DMS153 treated with DMSO at 0.1 percent for 48 hours (cell line): ENCODE results near the gene TTLL10.

ENCODE experiments used
- DNase-seq: peaks from one replicate; lab custom pipeline; 2025; ENCODE audit not compliant: unreplicated experiment; lab: John Stamatoyannopoulos, UW

Gene TTLL10

DNA sequence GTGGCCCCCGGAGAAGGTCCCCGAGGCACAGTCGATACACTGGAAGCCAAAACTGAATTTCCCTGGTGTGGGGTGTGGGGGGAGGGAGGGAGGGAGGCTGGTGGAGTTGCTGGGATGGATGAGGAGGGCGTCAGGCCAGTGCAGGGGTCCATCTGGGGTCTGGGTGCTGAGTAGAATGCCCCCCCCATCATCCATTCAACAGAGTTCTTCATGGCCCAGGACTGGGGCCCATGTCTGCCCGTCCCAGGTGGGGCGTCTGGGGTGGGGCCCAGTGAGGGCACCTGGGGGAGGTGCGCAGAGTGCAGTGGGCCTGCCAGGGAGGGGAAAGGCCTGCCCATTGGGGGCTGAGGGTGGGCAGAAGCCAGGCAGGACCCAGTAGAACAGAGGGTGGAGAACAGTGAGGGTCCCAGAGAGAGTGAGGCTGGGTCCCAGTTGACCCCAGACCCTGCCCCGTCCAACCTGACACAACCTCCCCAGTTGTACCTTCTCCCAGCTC, 30.8 kb downstream of the TTLL10 start:
- DNase-seq: no peak

DNA sequence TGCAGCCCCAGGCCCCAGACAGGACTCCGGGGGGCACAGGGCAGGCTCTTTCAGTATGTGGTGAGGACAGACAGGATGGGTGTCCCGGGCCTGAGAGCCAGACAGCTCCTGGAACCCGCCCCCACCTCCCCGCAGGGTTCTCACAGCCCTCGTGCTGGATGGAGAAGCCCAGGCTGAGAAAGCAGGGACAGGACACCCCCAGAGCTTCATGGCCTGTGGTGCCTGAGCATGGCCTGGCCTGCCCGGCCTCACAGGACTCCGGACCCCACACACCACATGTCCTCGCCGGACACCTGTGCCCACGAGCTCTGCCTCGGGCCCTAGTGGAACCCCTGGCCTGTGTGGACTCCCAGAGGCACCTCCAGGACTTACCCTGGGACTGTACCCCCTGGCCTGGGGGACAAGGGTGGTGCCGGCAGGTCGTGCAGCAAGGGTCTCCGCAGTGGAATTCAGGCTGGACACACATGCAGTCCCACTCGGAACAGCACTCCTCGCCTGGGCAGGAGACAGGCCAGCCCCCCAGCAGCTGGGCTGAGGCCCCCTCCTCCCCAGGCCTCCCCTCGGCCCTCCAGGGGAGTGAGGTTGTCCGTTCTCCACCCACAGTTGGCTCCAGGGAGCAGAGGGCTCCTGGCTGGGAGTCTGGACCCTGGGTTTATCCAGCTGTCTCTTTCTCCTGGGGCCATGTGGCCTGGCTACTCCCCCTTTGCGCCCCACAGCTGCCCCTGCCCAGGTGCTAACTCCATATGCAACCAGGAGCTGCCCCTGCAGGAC, 31.5 kb downstream of the TTLL10 start:
- no peak for DNase-seq

DNA sequence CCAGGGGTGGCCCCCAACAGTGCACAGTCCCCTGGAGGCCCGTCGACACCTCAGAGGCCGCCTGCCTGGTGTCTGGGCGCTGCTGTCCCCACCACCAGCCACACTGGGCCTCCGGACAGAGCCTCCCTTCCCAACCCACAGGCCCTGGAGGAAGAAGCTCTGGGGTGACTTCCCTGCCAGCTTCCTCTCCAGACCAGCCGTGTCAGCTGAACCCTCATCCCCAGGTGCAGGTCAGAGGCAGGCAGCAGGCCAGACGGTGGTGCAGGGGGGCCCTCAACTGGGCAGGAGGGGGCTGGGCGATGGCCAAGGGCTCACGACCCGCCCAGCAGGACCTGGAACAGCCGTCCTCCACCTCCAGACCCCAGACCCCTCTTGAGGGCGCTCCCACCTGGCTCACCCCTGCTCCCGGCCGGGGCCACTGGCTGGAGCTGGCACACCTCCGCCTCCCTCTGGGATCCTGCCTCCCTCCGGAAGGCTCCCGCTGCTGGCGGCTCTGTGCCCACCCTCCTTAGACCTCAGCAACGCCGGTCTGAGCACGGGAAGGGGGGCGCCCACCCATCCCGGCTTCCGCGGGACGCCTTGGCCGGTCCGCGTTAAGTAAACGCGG, 32.2 kb downstream of the TTLL10 start:
- DNase-seq: no peak

DNA sequence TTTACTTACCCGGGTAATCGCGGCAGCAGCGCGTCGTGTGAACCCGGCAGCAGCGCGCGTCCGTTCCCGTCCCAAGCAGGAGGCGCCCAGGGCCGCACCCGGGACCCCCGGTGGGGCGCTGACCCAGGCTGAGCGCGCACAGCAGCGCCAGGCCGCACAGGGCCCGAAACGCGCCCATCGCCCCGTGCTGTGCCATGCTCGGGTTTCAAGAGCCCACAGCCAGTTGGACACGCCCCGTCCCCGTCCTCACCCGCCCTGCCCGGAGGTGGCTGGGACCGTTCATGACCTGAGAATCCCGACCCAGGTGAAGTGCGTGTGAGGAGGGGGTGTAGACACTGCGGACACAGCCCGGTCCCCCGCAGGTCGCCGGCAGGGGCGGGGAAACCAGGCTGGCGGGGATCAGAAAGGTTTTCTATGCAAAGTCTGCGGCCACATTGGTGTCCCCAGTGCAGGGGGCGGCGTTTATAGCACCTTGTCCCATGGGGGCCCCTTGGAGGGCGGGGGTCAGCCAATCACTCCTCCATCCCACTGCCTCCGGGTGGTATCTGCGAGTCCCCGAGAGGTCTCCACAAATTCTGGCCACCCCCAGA, 32.8 kb downstream of the TTLL10 start, which contains the start of gene TNFRSF18:
Gene TNFRSF18, minus strand, starts transcription at position 217 of the 590 bp plus-strand sequence. Its CDS starts 21 bp downstream, at position 196.
- DNase-seq: peak; percentile 49

DNA sequence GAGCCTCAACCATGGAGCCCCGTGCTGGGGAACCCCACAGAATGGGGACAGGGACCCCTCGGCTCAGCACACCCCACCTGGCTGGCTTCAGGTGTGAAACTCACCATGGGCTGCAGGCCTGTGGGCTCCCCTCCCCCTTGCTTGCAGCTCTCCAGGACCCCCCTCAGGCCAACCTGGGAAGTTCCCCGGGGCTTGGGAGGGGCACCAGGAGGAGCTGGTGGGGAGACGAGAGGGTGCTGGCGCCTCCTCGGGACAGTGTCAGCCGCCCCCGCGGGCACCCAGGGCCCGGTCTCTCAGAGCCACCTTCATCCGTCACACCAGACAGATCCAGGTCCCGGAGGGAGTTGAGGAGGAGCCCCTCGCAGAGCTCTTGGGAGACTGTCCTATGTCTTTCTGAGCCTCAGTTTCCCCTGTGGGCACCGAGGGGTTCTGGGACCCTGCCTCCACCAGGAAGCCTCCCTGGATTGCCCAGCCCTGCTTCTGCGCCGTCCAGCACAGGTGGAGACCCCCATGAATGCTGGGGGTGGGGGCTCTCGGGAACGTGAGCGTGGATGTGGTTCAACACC, 33.4 kb downstream of the TTLL10 start:
- no peak for DNase-seq

DNA sequence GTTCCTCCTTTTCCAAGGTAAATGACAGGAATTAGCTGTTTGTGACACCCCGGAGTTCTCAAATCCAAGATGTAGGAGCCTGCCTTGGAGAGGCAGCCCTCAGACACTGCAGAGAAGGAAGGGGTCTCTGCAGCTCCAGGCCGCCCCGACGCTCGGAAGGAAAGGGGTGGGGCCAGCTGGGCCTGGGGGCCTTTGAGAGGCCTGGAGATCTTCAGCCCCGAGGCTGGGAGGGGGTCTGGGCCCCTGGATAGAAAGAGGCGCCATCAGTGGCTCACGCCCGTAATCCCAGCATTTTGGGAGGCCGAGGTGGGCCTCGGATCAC, 33.9 kb downstream of the TTLL10 start:
- no peak for DNase-seq

DNA sequence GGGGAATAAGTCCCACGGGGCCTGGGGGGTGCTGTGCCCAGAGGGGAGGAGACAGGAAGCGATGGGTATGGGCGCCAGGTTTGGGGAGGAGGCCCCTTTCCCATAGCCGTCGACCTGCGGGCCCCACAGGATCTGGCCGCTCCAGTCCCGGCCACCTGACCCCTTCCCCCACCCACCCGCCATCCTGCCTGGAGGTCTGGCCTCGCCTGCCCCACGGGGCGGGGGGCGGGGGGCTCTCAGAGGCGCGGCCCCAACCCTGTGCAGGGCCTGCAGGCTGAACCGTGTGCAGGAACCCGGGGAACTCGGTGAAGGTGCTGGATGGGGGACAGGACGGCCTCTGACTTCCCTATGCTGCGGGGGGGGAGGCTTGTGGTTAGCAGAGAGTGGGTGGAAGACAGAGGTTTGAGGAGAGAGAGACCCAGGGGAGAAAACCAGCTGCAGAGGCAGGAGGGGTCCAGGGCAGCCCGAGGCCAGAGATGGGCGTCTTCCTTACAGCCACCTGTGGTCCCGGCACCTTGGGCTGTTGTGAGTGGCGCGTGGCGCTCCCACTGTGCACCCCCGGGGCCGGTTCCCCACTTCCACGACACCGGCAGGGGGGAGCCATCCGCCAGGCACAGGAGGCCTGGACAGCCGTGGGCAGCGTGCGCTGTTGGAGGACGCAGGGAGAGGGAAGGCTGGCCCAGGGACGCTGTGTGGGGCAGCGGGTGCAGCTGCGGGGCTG, 35.2 kb downstream of the TTLL10 start:
- DNase-seq: no peak

DNA sequence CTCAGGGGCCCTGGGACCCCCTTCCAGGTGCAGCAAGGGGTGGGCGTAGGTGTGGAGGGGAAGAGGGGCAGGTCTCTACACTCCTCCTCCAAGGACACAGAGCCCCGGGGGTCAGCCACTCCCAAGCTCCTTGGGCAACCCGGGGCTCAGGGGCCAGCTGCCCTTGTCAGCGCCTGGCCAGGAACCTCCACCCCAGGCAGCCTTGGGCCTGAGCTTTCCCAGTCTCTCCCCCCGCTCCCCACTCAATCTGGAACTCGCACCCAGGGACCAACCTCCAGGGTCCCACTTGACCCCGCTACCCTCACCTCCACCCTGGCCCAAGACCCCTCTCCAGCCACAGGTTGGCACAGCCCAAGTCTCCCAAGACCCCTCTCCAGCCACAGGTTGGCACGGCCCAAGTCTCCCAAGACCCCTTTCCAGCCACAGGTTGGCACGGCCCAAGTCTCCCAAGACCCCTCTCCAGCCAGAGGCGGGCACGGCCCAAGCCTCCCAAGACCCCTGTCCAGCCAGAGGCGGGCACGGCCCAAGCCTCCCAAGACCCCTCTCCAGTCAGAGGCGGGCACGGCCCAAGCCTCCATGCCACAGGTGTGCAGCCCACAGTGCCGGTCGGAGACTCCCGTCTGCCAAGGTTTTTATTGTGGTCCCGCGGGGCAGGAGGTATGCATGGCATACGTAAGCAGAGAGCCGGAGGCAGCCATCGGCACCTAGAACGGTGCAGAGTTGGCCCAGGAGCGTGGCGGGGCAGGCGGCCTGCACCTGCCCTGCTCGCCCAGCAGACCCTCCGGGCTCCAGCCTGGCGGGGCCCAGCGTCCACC, 37.3 kb downstream of the TTLL10 start:
- DNase-seq: no peak

DNA sequence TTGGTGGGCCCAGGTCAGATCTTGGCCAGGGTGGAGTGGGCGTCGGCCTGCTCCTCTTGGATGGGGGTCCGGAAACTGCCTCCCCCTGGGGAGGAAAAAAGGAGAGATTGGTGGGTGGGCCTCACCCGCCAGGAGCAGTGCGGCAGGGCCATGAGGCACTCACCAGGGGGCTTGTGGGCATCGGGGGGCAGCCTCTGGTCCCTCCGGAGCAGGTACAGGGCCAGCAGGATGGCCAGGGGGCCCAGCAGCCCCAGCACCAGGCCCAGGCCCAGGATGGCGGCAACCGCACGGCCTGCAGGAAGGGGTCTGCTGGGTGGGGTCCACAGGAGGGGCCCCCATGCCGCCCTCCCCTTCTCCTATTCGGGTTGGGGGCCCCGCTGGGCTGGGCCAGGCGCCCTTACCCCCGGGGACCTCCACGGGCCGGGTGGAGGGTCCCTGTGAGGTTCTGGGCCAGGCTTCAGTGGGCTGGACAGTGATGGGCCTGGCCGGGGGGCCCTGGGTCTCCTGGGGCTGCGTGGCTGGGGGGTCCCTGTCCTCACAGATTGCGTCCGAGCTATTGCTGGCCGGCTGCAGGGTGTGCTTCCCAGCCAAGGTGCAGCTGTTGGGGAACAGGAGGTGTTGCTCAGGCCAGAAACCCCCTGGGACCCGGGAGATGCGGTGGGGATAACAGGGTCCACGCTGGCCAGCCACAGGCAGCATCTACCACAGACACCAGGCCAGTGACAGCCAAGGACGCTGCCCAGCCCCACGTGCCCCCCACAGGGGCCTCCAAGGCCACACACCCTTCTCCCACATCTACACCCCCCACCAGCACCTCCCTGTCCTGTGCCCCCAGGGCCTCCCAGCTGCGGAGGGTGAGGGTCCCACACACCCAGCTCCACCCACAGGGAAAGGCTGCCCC, 38.1 kb downstream of the TTLL10 start:
- no peak for DNase-seq

DNA sequence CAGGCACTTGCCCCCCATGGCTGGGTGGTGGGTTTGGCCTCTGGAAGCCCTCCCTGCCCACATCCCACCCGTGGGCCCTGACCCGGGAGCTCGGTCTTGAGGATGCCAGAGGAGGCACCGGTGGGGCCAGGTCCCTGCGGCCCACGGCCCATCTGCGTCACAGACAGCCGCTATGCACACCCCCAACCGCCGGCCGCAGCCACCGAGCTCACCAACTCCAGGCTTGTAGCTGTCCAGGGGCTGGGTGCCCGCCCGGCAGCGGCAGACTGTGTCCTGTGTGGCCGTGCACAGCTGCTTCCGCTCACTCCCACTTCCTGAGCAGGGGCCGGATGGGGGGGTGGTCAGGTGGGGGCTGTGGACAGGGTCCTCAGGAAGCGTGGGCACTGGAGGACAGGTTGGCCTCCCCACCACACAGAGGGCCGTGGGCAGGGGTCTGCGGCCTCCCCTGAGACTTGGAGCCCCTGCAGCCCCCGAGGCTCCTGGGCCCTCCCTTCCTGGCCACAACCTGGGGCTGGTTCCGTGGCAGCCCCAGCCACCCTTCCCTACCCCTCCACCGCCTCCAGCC, 39.2 kb downstream of the TTLL10 start:
- DNase-seq: no peak

DNA sequence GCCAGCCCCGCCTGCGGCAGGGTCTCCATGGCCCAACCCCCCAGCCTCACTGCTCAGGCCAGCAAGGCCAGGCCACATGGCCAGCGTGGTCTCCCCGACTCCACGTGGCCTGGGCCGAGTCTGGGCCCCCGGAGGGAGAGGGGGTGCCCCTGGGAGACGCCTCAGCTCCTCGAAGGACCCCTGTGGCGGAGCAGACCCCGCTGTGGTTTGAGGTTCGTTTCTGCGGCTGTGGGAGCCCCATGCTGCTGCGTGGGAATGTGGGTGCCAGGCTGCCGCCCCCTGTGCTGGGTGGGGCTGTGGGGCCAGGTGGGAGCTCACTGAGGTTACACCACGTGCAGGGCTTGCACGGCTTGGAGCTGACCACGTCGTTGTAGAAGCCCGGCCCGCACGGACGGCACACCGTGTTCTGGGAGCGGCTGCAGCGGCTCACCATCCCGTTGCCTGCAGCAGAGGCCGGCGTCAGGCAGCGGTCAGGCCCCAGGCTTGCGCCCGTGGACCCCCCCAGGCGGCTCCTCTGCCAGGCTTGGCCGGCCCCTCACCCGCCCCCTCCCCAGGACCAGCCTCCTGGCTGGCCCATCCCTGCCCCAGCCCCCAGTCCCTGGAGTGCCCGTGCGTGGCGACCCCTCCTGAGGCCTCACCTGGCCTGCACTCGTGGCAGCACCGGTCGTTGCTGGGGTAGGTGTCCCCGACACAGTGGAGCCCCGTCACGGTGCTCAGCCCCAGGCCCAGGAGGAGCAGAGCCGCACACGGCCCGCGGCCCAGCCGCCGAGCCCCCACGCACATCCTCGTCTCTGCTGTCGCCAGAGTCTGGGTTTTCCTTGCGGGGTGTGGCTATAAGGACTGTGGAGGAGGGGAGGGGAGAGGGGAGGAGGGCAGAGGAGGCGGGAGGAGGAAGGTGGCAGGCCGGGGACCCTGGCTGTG, 39.9 kb downstream of the TTLL10 start, which contains the start of gene TNFRSF4:
Gene TNFRSF4, minus strand, starts transcription at position 809 of the 921 bp plus-strand sequence. Its CDS starts 26 bp downstream, at position 783.
- no peak for DNase-seq

DNA sequence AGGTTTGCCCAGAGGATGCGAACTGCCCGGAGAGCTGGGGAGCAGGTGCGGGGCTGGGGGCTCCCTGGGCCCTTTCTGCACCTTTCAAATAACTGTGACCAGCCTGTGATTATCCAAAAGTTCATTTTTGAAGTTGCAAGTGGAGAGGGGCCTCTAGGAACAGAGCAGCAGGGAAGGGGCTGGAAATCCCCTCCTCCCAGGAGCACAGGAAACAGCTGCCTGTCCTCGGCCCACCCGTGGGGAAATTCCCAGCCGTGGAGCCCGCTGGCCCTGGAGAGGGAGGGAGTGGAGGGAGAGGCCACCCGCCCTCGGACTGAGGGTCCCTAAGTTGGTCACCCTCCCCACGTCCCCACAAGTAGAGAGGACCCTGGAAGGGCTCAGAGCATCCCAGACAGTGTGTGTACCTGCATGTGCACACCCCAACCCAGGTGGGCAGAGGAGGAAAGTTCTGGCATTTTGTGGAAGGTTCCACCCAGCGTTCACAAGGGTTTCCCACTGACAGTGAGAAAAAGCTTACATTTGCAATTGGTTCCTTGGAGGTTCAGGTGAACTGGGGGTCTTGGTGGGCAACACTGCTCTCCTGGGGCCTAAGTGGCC, 41.5 kb downstream of the TTLL10 start:
- DNase-seq: no peak

DNA sequence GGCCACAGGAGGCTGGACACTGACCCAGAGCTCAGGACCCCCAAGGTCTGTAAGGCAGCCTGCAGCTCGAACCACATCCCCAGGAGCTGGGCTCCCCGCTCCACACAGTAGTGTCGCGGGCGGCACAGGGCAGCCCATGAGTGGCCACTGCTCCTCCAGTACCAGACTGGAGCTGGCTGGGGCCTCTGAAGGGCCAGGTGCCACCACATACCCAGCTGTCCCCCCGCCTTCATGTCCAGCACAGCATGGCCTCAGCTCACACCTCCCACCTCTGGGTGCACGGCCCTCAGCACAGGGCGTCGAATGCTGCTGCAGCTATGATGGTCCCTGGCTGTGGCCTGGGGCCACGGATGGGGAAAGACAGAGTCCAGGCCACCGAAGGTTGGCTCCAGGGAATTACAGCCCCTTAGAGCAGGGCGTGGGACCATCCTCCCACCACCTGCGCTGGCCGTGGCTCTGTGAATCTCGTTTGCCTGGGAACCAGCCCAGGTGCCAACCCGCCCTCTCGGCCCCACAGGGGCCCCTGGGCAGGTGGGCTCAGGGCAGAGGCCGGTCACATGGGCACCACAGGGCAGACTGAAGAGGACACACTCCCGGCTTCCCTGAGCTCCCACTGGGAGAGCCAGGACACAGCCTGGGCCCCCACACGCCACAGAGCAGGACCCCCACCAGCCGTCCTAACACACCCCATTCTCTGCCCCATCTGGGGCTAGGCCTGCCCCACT, 42.4 kb downstream of the TTLL10 start:
- DNase-seq: no peak

DNA sequence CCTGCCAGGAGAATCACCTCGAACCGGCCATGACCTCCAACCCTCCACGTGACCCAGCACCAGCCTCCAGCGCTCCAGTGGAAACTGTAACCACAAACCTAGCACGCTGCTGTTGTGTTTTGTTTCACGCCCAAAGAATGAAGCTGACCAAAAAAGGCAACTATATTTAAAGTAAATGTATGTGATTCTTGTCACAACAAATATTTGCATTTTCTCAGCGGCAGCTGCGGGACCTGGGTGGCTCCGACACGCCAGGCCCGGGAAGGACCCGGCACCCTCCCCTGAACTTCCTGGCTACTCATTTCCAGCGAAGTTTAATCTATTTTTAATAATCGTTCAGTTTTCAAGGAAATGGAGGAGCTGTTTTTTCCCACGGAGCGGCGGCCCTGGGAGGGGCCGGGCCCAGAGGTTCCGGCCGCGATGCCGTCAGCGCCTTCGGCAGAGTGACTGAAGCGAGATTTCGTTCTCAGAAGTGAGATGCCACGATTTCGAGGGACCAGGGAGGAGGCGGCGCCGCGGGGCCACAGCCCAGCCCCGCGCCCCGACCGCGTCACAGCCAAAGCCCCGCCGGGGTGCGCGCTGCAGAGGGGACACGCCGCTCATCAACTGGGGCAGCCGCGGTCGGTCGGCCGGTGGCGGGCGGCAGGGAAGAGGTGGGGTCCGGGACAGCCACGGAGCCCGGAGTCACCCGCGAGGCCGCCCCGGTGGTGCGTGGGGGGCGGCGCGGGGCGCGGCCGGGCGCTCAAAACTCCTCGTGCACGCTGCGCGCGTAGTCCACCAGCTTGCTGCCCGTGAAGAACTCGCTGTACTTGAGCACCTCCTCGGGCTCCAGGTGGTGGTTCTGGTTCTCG, 43.3 kb downstream of the TTLL10 start:
- DNase-seq: no peak

DNA sequence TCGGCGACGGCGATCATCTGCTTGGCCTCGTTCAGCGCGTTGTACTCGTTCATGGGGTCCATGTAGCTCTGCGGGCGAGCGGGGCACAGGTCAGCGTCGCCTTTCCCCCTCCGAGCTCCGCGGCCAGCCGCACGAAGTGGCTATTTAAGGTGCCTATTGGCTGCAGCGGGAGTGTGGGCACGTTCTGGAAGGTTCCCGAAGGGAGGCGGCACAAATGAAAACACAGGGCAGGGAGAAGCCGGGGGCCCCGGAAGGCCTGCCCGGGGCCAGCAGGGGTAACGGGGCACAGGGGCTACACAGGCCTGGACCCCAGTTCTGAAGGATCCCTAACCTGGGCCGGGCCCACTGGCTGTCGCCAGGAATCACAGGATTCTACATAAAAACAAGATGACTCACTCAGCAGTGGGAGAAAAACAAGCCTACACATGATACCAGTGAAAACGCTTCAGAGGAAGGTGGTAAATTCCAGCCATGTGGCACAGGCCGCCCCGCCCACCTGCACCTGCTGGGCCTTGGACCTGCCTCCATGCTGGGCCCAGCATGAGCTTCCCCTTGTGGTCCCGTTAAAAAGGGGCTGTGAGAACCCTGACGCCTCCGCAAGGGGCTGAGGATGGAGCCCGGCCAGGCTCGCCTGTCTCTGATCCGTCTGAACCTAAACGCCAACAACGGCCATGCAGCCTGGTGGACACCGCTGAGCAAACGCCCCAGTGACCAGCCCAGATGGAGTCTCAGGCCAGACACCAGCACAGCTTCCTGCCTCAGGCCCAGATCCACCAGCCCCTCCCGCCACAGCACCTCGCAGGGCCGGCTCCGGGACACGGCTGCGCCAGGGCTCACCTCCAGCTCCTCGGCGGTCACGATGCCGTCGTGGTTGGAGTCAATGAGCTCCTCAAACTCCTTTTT, 44.2 kb downstream of the TTLL10 start:
- DNase-seq: no peak
